HG03196 (cell line): Measurements from ENCODE around the gene CYRIA.

Source experiments
- ATAC-seq: cut with Tn5 transposase; IDR thresholded peaks from one replicate; pipeline ENCODE4 v1.9.1; 2021; ENCODE audit not compliant: unreplicated experiment

CYRIA gene

DNA sequence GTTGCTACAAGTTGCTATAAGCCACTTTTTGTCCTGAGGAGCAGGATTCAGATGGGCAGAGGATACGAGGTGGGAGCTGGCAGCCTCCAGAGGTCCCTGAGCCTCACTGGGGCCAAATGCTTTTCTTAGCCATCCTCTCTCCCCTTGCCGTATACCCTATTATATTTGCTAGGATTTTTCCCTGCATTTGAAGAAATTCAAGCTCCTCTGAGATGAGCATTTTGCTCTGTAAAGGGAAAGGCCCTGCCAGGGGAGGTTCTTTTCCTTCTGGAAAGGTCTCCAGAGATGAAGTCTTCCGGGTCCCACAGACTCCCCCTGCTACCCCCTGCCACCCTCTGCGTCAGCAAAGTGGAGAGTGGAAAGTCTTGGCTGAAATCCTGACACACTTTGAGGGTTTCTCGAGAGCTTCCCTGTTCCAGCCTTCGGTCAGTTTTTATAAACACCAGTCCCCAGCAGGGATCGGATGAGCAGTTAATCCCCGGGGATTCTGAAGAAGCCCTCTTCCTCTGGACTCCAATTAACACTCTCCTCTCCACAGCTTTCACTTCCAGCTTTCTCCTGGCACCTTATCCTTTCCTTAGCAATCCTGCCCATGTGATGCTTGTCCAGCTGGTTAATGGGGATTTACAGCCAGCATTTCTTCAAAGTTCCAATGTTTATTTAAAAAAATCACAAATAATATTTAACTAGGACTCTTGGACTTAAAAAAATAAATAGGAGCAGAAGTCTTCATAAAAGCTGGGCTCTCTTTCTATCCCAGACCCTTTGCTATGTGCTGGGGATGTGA is 13.1 kb downstream of the CYRIA start:
- ATAC-seq: no peak

DNA sequence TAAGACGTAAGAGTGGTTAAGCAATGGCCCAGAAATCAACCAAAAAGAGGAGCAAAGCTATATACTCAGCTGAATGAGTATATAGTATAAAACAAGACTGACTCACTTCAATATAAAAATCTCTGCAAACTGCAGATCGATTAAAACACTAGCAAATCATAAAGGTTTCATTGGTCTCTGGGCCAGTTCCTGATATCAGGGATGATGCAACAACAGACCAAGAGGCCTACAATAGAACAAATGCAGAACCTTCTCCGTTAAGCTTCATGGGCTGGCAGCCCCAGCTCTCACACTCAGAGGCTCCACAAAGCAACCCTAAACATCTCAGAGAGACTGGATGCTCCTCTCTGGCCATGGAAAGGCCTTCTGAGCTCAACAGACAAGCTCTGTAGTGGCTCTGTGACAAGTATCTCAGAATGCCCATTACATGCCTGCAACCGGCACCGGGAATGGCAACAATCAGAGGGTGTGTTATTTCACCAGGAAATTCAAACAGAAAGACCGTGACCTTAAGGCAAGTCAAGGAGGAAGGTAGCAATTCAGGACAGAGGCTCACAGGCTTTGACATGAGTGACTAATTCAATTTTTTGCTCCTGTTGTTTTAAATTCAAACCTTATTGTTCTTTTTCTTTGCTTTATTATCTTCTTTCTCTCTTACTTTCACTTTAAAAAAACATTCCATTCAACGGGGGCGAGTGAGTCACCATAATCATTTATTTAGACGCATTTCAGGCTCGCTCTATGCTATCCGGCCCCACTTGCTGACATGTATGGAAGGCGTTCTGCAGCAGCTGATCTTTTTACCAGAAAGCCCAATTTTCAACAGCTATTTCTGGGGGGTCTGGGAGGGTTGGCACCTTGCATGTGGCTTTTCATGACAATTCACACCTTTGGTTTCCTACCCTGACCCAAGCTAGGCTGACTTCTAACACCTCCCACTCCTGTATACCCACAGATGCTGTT is 15.1 kb downstream of the CYRIA start:
- no peak for ATAC-seq

DNA sequence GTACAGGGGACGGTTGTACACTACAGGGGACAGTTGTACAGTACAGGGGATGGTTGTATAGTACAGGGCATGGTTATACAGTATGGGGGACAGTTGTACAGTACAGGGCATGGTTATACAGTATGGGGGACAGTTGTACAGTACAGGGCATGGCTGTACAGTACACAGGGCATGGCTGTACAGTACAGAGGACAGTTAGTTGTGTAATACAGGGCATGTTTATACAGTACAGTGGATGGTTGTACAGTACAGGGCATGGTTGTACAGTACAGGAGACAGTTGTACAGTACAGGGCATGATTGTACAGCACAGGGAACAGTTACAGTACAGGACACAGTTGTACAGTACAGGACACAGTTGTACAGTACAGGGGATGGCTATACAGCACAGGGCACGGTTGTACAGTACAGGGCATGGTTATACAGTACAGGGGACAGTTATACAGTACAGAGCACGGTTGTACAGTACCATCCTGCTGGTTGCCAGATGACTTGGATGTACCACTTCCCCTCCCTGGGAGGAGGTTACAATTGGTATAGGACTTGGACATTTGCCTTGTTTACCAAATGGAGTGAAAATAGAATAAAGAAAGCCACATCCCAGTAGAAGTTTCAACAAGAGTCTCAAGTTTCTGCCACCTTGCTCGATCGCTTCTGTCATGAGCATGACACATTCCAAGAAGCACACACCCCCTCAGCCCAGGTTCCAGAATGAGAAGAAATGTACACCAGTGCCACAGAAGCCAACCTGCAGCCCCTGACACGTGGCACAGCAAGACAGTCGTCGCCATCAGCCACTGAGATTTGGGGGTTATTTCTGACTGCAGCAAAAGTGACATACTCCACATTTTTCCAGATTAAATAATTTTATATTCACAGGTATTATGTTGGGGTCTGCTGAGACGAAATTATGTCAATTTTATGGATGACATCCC is 16.0 kb downstream of the CYRIA start:
- ATAC-seq: no peak

DNA sequence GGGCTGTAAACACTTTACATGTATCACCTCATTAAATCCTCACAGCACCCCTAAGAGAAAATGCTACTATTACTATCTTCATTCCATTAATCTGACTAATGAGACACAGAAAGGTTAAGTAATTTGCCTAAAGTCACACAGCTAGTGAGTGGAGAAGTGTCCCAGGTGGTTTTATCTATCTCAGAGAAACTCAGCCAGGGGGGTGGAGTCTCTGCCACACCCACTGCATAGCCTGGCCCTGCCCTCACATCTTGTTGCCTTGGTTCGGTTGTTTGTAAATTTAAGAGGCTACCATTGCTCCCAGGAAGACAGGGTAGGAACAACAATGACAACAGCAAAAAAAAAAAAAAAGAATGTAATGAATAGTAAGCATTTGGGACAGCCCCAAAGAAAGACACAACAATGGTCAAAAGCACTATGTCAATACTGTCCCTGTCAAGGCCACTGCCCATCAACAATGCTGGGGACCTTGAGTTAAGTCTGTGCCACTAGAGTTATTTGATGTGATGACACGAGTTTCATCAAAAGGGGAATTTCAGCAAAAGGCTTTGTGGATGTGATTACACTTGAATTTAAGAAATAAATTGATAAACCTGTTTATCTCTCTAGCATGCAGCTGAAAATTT is 17.5 kb downstream of the CYRIA start:
- ATAC-seq: no peak

DNA sequence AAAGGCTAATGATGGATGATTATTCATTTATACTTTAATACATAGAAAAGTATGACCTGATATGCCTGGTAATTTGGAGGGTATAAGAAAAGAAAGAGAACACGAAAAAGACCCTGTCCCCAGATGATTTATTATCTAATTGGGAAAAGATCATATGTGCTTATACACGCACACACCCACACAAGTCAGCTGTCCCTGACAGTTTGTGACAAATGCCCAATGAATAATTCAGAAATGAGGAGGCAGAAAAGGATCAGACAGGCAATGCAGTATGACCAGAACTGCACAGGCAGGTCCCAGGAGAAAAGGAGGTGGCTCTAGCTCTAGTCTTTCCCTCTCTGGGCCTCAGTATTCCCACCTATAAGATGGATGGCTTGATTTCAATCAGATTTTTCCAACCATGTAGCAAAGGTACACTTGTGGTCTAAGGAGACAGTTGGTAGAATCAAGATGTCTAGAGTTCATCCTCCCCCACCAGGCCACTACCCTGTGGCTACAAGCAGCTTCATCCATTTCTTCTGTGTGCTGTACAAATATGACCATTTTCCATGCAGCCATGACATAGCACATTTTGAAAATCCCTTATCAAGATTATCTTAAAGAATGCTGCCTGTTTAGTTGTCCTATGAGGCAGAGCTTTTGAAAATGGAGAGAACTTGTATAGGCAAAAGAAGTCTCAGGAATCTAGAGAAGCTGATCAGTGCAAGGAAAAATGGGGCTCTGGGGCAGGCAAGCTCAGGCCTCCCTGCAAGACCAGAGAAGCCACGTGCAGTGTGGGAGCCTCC is 19.7 kb downstream of the CYRIA start:
- ATAC-seq: no peak

DNA sequence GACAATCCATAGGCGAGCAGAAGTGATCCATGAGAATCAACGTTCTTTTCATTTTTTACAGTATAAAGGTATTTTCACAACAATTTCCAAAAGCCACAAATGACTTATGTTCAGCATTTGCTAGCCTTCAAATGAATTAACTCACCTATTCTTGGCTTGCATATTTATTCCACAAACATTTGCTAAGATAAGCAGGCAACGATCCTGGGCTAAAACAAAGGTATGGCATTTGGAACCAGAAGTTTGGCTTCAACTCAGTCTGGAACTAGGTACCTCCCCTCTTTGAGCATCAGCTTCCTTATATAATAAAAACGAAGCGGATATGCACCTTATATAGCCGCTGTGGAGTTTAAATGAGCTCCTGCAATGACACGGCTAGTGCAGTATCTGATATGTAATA is 20.5 kb downstream of the CYRIA start:
- ATAC-seq: no peak

DNA sequence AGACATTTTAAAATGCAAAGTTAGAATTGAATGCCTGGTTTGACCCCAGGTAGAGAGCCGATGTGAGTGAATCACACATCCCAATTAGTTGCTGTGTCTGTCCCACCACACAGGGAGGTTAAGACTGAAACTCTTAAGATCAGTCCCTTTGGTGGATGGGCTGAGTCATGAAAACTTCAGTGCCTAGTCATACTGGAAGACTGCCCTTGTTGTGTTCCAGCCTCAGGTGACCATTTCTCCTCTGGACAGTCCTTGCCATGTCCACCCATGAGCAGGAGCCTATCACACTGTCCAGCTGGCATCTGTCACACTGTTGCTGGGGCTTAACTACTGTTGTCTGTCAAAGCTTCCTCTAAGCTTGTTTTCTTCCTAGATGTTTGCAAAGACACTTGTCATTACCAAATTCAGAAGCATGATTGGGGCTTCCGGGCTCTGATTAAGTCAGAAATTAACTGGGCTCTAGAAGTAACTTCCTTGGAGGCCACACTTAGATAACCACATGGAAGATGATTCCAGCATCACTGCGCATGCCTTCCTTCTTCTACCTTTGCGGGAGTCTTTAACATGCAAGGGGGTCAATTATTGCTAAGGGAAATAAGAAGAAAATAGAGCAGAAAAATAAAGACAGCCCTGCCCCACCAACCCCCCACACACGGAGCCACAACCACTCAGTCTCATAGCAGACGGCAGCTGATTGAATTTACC is 21.3 kb downstream of the CYRIA start:
- ATAC-seq: no peak

DNA sequence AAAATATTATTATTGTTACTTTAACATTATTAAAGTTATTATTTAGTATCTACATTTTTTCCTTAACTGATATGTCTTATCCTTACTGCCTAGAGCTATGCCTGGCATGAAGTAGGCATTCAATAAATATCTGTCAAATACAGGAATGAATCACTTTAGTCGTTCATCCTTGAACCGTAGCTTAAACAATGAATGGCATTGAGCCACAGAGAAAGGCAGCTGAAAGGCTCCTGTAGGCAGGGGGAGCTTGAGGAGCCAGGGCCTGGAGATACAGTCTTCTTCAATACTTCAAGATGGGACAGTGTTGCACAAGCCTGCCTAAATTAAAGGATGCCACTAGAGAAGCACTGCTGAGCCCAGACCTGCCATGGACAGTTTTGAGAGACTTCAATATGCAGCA is 22.5 kb downstream of the CYRIA start:
- no peak for ATAC-seq

DNA sequence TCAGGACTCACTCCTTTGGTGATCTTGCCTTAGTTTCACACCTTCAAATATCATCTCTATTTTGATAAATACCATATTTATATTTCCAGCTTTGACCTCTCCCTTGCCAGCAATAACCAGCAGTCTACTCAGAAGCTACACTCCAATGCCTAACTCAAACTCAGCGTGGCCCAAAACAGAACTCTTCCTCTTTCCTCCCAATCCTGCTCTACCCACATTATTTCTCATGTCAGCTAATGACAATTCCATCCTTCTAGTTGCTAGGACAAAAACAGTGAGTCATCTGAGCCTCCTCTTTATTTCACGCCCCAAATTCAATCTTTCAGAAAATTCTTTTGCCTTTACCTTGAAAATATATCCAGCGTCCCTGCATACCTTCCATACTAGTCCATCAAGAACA is 23.5 kb downstream of the CYRIA start:
- ATAC-seq: no peak

DNA sequence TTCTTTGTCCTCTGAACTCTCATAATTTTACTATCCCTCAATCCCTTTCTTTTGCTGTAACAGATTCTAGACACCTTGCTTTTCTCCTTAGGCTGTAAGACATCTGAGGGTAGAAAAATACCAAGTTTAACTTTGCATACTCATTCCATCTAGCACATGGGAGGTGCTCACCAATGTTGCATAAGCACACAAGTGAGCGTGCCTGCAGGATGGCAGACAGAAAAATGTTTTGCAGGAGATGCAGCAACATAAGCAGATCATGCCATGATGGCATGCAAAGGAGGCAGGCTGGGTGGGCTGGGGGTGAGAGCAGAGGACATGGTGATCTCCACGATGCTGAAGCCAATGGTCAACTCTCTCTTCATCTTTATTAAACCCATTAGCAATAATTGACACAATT is 24.1 kb downstream of the CYRIA start:
- no peak for ATAC-seq

DNA sequence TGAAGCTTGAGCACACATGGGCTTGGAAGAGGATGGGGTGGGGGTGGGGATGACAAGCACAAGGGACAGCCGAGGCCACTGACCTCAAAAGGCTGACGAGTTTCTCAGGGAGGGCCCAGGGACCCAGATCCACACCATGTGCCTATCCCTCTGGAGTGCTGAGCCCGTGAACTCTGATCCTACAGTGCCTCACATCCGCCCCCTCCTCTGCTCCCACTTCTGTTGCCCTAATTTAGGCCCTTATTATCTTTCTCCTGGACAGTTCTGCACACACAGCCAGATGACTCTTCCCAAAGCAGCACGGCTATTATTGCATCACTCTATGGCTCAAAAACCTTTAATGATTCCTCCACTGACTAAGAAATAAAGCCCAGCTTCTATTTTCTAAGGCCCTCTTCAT is 24.8 kb downstream of the CYRIA start:
- ATAC-seq: no peak

DNA sequence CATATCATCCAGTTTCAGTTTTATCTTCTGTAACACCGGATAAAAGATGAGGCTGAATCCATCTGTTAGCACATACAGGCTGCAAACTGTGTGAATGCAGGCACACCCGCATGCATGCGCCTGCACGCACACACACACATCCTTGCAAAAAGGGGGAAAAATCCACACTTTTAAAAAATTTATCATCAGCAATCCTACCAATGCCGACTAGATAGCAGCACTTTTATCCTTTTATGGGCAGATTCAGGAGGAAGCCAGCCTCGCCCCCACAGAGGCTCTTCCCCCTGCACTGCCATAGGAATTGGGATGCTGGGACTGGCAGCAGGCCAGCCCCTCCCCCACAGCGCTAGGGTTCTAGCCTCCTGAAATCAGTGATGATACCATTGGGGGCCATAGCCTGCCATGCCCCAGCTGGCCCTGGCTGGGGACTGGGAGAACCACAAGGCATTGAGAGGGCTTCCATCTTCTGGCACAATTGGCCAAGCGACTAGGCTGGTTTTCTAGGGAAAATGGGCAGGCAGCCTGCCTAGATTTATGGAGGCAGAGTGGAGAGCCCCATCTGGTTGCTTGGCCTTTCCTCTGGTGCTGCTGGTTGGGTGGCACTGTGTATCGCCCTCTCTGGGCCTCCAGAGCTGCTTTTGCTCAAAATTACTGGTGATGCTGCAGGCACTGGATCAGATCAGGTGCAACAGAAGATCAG is 25.5 kb downstream of the CYRIA start:
- no peak for ATAC-seq

DNA sequence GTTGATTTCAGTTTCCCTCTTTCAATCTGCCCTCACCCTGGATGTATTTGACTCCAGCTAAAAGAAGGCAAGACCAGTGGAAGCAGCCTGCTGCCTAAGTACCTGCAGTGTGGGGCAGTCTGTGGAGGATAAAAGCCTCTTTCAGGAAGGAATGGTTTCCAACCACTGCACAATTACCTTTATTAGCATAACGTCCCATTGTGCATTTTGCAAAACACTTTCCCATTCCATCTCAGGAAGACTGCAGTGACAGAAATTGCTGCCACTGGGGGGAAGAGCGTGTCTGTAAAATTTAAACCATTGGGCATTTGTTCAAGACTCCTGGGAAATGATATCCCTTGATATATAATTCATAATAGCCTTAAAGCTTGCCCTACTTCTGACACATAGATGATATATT is 26.2 kb downstream of the CYRIA start:
- ATAC-seq: no peak

DNA sequence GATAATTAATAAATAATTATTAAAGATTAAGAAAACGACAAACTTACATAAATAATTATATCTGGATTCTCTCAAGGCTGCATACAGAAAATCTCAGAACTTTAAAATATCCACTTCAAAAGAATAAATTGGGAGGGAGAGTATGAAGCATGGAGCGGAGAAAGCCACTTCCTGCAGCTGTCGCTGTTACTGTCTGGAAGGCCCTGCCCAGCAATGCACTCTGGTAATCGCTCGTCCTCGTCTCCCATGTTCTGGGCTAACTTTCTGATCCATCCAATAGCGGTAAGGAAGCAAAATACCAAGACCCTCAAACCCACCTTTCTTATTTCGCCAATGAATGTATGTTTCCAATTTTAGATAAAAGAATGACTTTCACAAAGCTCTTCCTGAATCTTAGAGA is 26.7 kb downstream of the CYRIA start:
- ATAC-seq: no peak

DNA sequence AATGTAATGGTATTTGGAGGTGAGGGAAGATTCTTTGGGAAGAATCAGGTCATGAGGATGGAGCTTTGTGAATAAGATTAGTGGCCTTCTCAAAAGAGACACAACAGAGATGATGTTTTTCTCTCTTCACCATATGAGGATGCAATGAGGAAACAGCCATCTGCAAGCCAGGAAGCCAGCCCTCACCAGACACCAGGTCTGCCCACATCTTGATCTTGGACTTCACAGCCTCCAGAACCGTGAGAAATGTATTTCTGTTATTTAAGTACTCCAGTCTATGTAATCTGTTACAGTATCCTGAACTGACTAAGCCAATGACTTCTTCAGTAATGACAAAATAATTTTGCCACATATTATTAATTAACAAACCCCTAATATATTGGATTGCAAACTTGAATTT is 28.3 kb downstream of the CYRIA start:
- ATAC-seq: no peak

DNA sequence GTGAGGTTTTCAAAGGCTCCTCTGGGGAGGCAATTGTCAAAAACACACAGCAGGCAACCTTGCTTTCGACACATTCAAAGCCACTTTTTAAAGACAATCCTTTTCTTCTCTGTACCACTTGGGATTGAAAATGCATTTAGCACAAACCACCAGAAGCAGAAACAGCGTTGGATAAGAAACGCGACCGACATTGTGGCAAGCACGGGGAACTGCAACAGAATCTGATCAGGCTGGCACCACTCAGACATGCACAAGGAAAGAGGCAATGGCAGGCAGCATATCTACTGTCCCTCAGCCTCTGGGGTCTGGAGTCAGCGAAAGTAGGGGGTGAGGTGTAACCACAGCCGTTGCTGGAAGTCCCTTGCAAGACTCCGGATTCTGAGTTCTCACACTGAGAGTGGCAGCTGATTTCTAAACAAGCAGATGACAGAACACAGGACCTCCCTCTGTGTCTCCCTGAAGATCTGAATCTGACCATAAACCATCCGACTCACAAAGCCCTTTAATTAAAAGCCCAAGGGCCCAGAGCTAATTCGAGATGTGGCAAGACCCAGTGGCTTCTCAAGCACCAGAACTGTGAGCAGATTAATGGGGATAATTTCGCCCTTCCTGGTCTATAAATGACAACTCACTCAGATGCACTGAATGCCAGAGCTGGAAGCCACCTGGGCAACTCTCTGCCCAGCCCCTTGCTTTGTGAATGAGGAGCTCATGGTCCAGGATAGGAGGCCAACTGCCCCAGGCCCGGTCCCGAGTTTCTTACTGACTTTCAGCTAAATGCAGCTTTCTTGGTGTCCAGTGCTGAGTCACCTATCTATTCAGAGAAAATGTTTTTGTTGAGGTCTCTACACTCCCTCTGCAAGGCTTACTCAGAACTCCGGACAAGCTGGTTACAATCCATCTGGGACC is 29.6 kb downstream of the CYRIA start:
- ATAC-seq: no peak

DNA sequence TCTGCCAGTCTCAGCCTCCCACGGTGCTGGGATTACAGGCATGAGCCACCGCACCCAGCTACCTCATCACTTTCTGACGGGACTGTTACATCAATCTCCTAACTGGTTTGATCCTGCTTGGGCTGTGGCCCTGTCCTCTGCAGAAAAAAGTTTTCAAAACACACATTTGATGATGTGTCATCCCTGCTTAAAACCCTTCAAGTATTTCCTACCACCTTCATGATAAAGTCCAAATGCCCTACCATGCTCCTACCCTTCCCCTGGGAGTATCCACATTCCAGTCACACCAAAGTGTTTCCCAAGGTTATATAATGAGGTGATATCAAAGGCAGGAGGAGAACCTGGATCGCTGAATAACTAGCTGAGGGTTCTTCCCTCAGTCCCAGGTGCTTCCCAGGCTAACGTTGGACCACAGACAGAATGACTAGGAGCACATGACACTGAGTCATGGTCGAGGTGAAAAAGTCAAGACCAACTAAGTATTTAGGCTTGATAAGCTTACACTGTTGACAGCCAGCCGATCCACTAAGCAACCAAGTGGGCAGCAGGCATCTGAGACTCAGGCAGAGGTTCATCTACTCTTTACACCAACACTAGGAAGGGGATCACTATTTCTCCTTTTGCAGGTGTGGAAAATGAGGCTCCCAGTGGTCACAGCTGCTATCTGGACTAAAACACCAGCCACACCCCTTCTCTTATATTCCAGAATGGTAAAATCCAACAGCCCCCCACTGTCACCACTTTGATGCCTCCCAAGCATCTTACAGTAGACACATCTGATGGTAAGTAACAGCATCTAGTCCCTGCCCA is 31.8 kb downstream of the CYRIA start:
- no peak for ATAC-seq
